ENCODE measurements around the gene RASGEF1C.

The RASGEF1C gene

GRCh38 chr5:180208435-180209081, 453 bp downstream of the RASGEF1C start:
- H3K36me3 ChIP-seq (replicated peaks; ENCODE audit: low read depth, low read length): no peaks in the 10 kb centered on the region
- H3K27me3 ChIP-seq (ENCODE audit: low read depth, low read length): no peaks in the 10 kb centered on the region
- H2AFZ ChIP-seq (ENCODE audit: low read depth, low read length): no peak overlapping the region
- no peaks in the 10 kb centered on the region for H4K20me1 ChIP-seq (ENCODE audit: insufficient read depth, low read length)
- TF ChIP-seq EZH2phosphoT487 (IDR thresholded peaks at IDR 0.05; ENCODE audit: low read depth) (no peak), CTCF (IDR thresholded peaks at IDR 0.05; ENCODE audit: low read depth, low read length) (no peak)
- H3K9ac ChIP-seq (ENCODE audit: low read length): no peak overlapping the region
- no peaks in the 10 kb centered on the region for H3K79me2 ChIP-seq (ENCODE audit: low read length)
- no peak overlapping the region for H3K4me3 ChIP-seq (ENCODE audit: low read length)
- no peak overlapping the region for H3K4me2 ChIP-seq (ENCODE audit: low read length)
- no peaks in the 10 kb centered on the region for H3K9me3 ChIP-seq (ENCODE audit: insufficient read depth, low read length)
- H3K4me1 ChIP-seq (ENCODE audit: low read length): no peaks in the 10 kb centered on the region
- no peak overlapping the region for H3K27ac ChIP-seq (ENCODE audit: low read length)

- Histone ChIP-seq H3K36me3 (replicated peaks; ENCODE audit: low read depth, low read length) (no peaks in the 10 kb centered on the region), H3K9ac (ENCODE audit: low read length) (no peak overlapping the region), H3K9me3 (ENCODE audit: insufficient read depth, low read length) (no peaks in the 10 kb centered on the region), H3K4me3 (ENCODE audit: low read length) (no peak overlapping the region), H3K27me3 (ENCODE audit: low read depth, low read length) (no peaks in the 10 kb centered on the region), H3K79me2 (ENCODE audit: low read length) (no peaks in the 10 kb centered on the region), H3K4me1 (ENCODE audit: low read length) (no peaks in the 10 kb centered on the region), H4K20me1 (ENCODE audit: insufficient read depth, low read length) (no peaks in the 10 kb centered on the region), H3K27ac (ENCODE audit: low read length) (no peak overlapping the region), H3K4me2 (ENCODE audit: low read length) (no peak overlapping the region), H2AFZ (ENCODE audit: low read depth, low read length) (no peak overlapping the region)
- TF ChIP-seq EZH2phosphoT487 (IDR thresholded peaks at IDR 0.05; ENCODE audit: low read depth) (no peak), CTCF (IDR thresholded peaks at IDR 0.05; ENCODE audit: low read depth, low read length) (no peak)
Measured at GRCh38 chr5:180208038-180208434, 975 bp downstream of the RASGEF1C start.

GRCh38 chr5:180207593-180207992, 1.4 kb downstream of the RASGEF1C start:
- Histone ChIP-seq H3K27me3 (ENCODE audit: low read depth, low read length) (no peaks in the 10 kb centered on the region), H4K20me1 (ENCODE audit: insufficient read depth, low read length) (no peaks in the 10 kb centered on the region), H3K79me2 (ENCODE audit: low read length) (no peaks in the 10 kb centered on the region), H3K9ac (ENCODE audit: low read length) (no peak overlapping the region), H3K4me1 (ENCODE audit: low read length) (no peaks in the 10 kb centered on the region), H3K4me3 (ENCODE audit: low read length) (no peak overlapping the region), H2AFZ (ENCODE audit: low read depth, low read length) (no peak overlapping the region), H3K4me2 (ENCODE audit: low read length) (no peak overlapping the region), H3K27ac (ENCODE audit: low read length) (no peak overlapping the region), H3K36me3 (replicated peaks; ENCODE audit: low read depth, low read length) (no peaks in the 10 kb centered on the region), H3K9me3 (ENCODE audit: insufficient read depth, low read length) (no peaks in the 10 kb centered on the region)
- no peak for TF ChIP-seq CTCF (IDR thresholded peaks at IDR 0.05; ENCODE audit: low read depth, low read length)
- TF ChIP-seq EZH2phosphoT487 (IDR thresholded peaks at IDR 0.05; ENCODE audit: low read depth): no peak

- no peak overlapping the region for H2AFZ ChIP-seq (ENCODE audit: low read depth, low read length)
- no peaks in the 10 kb centered on the region for H3K36me3 ChIP-seq (replicated peaks; ENCODE audit: low read depth, low read length)
- no peaks in the 10 kb centered on the region for H3K4me1 ChIP-seq (ENCODE audit: low read length)
- H3K4me3 ChIP-seq (ENCODE audit: low read length): no peak overlapping the region
- H3K27me3 ChIP-seq (ENCODE audit: low read depth, low read length): no peaks in the 10 kb centered on the region
- H3K9me3 ChIP-seq (ENCODE audit: insufficient read depth, low read length): no peaks in the 10 kb centered on the region
- no peaks in the 10 kb centered on the region for H3K79me2 ChIP-seq (ENCODE audit: low read length)
- TF ChIP-seq CTCF (IDR thresholded peaks at IDR 0.05; ENCODE audit: low read depth, low read length): no peak
- no peak overlapping the region for H3K4me2 ChIP-seq (ENCODE audit: low read length)
- no peaks in the 10 kb centered on the region for H4K20me1 ChIP-seq (ENCODE audit: insufficient read depth, low read length)
- H3K9ac ChIP-seq (ENCODE audit: low read length): no peak overlapping the region
- no peak overlapping the region for H3K27ac ChIP-seq (ENCODE audit: low read length)
Measured at GRCh38 chr5:180206993-180207392, 2.0 kb downstream of the RASGEF1C start.
